CD4-positive, alpha-beta T cell treated with Interleukin-12 subunit alpha and Interleukin-12 subunit beta, for 1 hour (primary cell): ENCODE results near the gene AK2.

ENCODE experiments used
- DNase-seq: peaks from one replicate; pipeline ENCODE4 v3.0.0-alpha.2; 2020

AK2 gene

GRCh38 chr1:32969566-32969965, 67.1 kb downstream of the AK2 start:
- DNase-seq = no peak

GRCh38 chr1:32967888-32968568, 68.7 kb downstream of the AK2 start:
- no peak for DNase-seq

GRCh38 chr1:32966900-32967299, 69.8 kb downstream of the AK2 start:
- DNase-seq = no peak

- DNase-seq = no peak
Observed at GRCh38 chr1:32965251-32965747, 71.4 kb downstream of the AK2 start.

GRCh38 chr1:32964461-32965250, 72.0 kb downstream of the AK2 start, which contains the start of gene RNF19B:
RNF19B (minus strand) TSS chr1:32964809; CDS start chr1:32964685, 124 bp downstream.
- DNase-seq = peak; percentile 96

GRCh38 chr1:32963746-32964460, 72.8 kb downstream of the AK2 start:
- DNase-seq = peak; percentile 67

GRCh38 chr1:32962248-32962896, 74.3 kb downstream of the AK2 start:
- peak; percentile 51 for DNase-seq

GRCh38 chr1:32960819-32961355, 75.8 kb downstream of the AK2 start:
- DNase-seq = no peak

- DNase-seq = no peak
Observed at GRCh38 chr1:32960342-32960741, 76.3 kb downstream of the AK2 start.

GRCh38 chr1:32958827-32959226, 77.9 kb downstream of the AK2 start:
- no peak for DNase-seq
